ENCODE results near the gene CSNK1D. TPM values are rescaled to one million over a fixed set of nuclear protein-coding genes. Genes with fewer than 3 reads are reported as not detected.

CSNK1D gene
- total and polyA plus RNA-seq, 12 donors = 23.7 to 185 (median 125) TPM

DNA sequence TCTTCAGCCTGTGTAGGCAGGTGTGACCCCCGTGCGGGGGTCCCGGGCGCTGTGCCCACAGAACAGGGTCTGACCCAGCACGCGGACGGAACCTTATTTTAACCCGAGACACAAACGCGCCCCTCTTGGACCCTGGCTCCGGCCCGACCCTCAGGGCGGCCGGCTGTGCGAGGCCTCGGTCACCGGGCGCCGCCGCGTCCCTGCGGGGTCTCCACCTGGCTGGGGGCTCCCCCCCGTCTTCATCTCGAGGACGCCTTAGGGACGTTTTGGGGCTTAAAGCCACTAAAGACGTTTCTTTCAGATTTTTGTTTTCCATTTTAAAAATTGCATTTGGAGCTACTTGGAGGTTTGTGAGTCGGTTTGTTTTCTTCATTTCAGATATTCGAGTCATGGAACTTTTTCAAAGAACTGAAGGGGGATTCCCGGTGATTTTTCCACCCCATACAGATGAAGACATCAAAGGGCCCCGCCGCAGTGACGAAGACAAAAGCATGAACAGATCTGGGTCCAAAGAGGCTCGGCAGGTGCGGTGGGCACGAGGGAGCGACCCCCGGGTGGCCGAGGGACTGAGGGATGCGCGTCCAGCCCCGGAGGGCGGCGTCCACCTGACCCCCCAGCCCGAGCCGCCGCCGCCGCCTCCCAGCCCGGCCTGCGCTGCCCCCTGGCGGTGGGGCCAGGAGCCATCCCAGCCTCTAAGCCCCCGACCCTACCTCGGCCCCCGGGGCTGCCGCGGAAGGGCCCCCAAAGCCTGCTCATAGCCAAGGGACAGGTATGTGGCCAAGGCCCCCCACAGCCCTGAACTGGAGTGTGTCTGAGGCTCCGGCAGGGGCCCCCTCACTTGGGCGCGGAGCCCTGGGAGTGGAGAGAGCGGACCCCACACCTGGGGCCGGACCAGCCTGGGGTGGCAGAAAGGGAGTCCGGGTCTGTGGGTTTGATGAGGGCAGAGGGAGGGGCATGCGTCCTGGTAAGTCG is 47.7 kb upstream of the CSNK1D start:
- intact Hi-C loops (cut with DNase I) = loop anchor here (2.0 to 5.0 kb wide), 2 partner anchors 82 to 84 kb away; no protein-coding TSS in a partner anchor
- peak in 1 of 7 donors; percentile 37 for DNase-seq
- no peak for TF ChIP-seq POLR2A (IDR thresholded peaks at IDR 0.05)
- TF ChIP-seq, protein P1, sequence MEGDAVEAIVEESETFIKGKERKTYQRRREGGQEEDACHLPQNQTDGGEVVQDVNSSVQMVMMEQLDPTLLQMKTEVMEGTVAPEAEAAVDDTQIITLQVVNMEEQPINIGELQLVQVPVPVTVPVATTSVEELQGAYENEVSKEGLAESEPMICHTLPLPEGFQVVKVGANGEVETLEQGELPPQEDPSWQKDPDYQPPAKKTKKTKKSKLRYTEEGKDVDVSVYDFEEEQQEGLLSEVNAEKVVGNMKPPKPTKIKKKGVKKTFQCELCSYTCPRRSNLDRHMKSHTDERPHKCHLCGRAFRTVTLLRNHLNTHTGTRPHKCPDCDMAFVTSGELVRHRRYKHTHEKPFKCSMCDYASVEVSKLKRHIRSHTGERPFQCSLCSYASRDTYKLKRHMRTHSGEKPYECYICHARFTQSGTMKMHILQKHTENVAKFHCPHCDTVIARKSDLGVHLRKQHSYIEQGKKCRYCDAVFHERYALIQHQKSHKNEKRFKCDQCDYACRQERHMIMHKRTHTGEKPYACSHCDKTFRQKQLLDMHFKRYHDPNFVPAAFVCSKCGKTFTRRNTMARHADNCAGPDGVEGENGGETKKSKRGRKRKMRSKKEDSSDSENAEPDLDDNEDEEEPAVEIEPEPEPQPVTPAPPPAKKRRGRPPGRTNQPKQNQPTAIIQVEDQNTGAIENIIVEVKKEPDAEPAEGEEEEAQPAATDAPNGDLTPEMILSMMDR (IDR thresholded peaks at IDR 0.05) = peak; percentile 60 to 91 (median 84)
- Histone ChIP-seq H3K9me3 (replicated peaks in 1 of 3) (no peaks in the 10 kb centered on the region), H3K4me1 (replicated peaks in 1 of 2) (no peaks in the 10 kb centered on the region), H3K27me3 (no peaks in the 10 kb centered on the region), H3K4me3 (no peak overlapping the region), H3K27ac (no peak overlapping the region), H3K36me3 (replicated peaks in 1 of 2) (no peaks in the 10 kb centered on the region)
- 43 to 68% (median 45%) methylated on average over 39 to 65 of the region's 65 CpGs for WGBS, 4 donors

GRCh38 chr17:82320140-82320840 is 46.8 kb upstream of the CSNK1D start:
- H3K27ac ChIP-seq = no peak overlapping the region
- no peaks in the 10 kb centered on the region for H3K36me3 ChIP-seq (replicated peaks in 1 of 2)
- WGBS, 4 donors = 75 to 80% (median 76%) methylated on average over 13 to 26 of the region's 26 CpGs
- no peak overlapping the region for H3K4me3 ChIP-seq
- intact Hi-C loops (cut with DNase I) = loop anchor here (2.0 to 5.0 kb wide), 2 partner anchors 81 to 83 kb away; no protein-coding TSS in a partner anchor
- no peaks in the 10 kb centered on the region for H3K4me1 ChIP-seq (replicated peaks in 1 of 2)
- H3K9me3 ChIP-seq (replicated peaks in 1 of 3) = no peaks in the 10 kb centered on the region
- TF ChIP-seq, protein P1 (IDR thresholded peaks at IDR 0.05) = no peak
- no peak for TF ChIP-seq POLR2A (IDR thresholded peaks at IDR 0.05)
- no peaks in the 10 kb centered on the region for H3K27me3 ChIP-seq
- DNase-seq = no peak

- Histone ChIP-seq H3K4me1 (replicated peaks in 1 of 2) (no peaks in the 10 kb centered on the region), H3K36me3 (replicated peaks in 1 of 2) (no peaks in the 10 kb centered on the region), H3K4me3 (no peak overlapping the region), H3K27ac (no peak overlapping the region), H3K9me3 (replicated peaks in 1 of 3) (no peaks in the 10 kb centered on the region), H3K27me3 (peaks cover 2% of the 10 kb centered on the region)
- WGBS, 4 donors = 87 to 91% (median 90%) methylated on average over 30 to 35 of the region's 35 CpGs
- TF ChIP-seq, protein P1 (IDR thresholded peaks at IDR 0.05) = no peak
- TF ChIP-seq POLR2A (IDR thresholded peaks at IDR 0.05) = no peak
- no peak for DNase-seq
- intact Hi-C loops (cut with DNase I) = loop anchor here (2.0 to 10.0 kb wide), 3 partner anchors 81 to 285 kb away; partner anchors contain the start of genes DCXR (in 1 of the 2) and RAC3 (in 1 of the 2)
Measured at GRCh38 chr17:82319619-82320062, 46.1 kb upstream of the CSNK1D start.

Data from adrenal gland (tissue), 12 donors.